Transverse colon (tissue), 4 donors: ENCODE measurements around the gene ARHGAP18. TPM values are rescaled to one million over a fixed set of nuclear protein-coding genes. Genes with fewer than 3 reads are reported as not detected.

Experiments
- DNase-seq: peaks from one replicate; pipeline ENCODE4 v3.0.0-alpha.2; 2019
- H3K27ac ChIP-seq, 4 donors: fragments of 200-600 bp; sonication (generic); 2 replicates each; pipeline ENCODE4 v1.5.1; 2016 to 2018; ENCODE audit warnings: inconsistent platforms in 4 of 4
- H3K27me3 ChIP-seq: fragments of 200-600 bp; sonication (generic); 2 replicates; pipeline ENCODE4 v1.5.1; 2017; ENCODE audit warnings: inconsistent platforms
- H3K36me3 ChIP-seq, 4 donors: fragments of 200-600 bp; sonication (generic); 2 replicates each; pipeline ENCODE4 v1.5.1; 2017 to 2019; ENCODE audit warnings: inconsistent platforms in 4 of 4
- H3K4me1 ChIP-seq, 4 donors: fragments of 200-600 bp; sonication (generic); 2 replicates each; pipeline ENCODE4 v1.5.1; 2017 to 2020; ENCODE audit warnings: inconsistent platforms in 4 of 4
- H3K4me3 ChIP-seq, 4 donors: fragments of 200-600 bp; sonication (generic); 1 replicate in 1 of 4; 2 replicates in 3 of 4; pipeline versions ENCODE4 v1.5.1 to v1.6.1; 2017 to 2019; ENCODE audit warnings: inconsistent platforms in 4 of 4
- H3K9me3 ChIP-seq, 2 donors: fragments of 200-600 bp; sonication (generic); 2 replicates each; pipeline ENCODE4 v1.5.1; 2017 to 2019; ENCODE audit warnings: inconsistent platforms in 2 of 2
- CTCF ChIP-seq, 5 experiments: fragments of 200-600 bp in 3 of 5; fragments of 450-650 bp in 2 of 5; sonication (generic) in 3 of 5; IDR thresholded peaks; 1 replicate in 2 of 5; 2 replicates in 3 of 5; pipeline ENCODE4 v1.5.1; 2016 to 2017; ENCODE audit warnings: antibody characterized with exemption in 5 of 5, inconsistent platforms in 3 of 5, mild to moderate bottlenecking in 2 of 5, moderate library complexity in 1 of 5
- EP300 ChIP-seq: sonication (generic); formaldehyde crosslinking; IDR thresholded peaks from one replicate; pipeline ENCODE4 v1.6.1; 2017; ENCODE audit warnings: antibody characterized with exemption, low read depth
- POLR2A ChIP-seq: fragments of 450-650 bp; IDR thresholded peaks from one replicate; pipeline ENCODE4 v1.6.1; 2016; ENCODE audit warnings: antibody characterized with exemption, mild to moderate bottlenecking, moderate library complexity
- POLR2AphosphoS5 ChIP-seq, 3 donors: sonication (generic); formaldehyde crosslinking; IDR thresholded peaks; one replicate each; pipeline ENCODE4 v1.6.1; 2016; ENCODE audit warnings: antibody characterized with exemption in 3 of 3
- WGBS, 2 donors: methylation state at CpG; one replicate each; pipeline ENCODE4 v1.1.5; 2018; ENCODE audit warnings: low coverage in 1 of 2; 5-methylcytosine and 5-hydroxymethylcytosine counted together
- in situ Hi-C, 4 donors: fragments of 200-750 bp; cut with MboI; loops; one replicate each; pipeline versions ENCODE4 v1.15.0 to v1.15.1; 2017; ENCODE audit warnings: low sequenced_read_pairs in 3 of 4, low pct_ligation_motif_present in 1 of 4, low pct_unique_long_range_greater_than_20kb in 1 of 4
- intact Hi-C: fragments of 100-400 bp; cut with DNase I; formaldehyde crosslinking; loops from one replicate; pipeline ENCODE4 v1.15.1; 2023; ENCODE audit warnings: low total_unique reads
- total RNA-seq, 4 donors: library from RNA; depleted of rRNA; stranded (reverse); fragments of >200 nt; gene quantifications; one replicate each; pipeline ENCODE4 v1.1.0, GENCODE V29; 2016

ARHGAP18 gene
- total RNA-seq, 4 donors from 2014 or later = 5.2 to 21.8 (median 13.0) TPM

DNA sequence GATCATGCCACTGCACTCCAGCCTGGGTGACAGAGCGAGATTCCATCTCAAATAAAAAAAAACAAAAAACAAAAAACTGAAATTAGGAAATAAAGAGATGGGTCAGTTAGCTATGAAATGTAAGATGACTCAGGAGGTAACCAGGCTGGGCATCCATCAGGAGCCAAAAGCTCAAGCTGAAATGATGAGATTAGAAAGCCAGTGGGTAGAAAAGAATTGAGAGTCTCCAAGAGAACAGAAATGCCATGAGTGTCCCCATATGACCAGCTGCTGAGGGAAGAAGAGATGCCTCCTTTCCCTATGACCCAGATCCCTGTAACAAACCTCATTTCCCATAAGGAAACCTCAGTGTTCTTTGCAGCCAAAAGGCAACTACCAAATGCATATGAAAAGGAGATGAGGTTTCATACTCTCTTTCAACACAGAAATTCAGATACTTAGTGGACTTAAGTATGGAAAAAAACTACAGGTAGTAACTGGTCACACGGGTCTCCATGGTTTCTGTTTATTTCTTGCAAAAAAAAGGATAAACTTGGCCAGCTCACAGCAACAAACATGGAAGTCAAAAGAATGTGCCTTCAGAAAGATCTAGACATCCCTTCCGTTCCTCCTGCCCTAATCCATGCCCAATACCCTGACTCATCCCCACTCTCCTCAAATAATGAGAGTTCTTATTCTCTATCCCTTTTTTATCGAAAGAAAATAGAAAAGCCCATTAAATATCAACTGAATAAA, 8.1 kb downstream of the ARHGAP18 start:
- in situ Hi-C loops (no loop called here), intact Hi-C loops (no loop called here)
- no peaks in the 10 kb centered on the region for H3K27me3 ChIP-seq
- no peak for TF ChIP-seq POLR2AphosphoS5 (IDR thresholded peaks at IDR 0.05)
- TF ChIP-seq CTCF (IDR thresholded peaks at IDR 0.05) = no peak
- no peak for TF ChIP-seq EP300
- TF ChIP-seq POLR2A = no peak
- H3K4me3 ChIP-seq = no peak overlapping the region
- H3K36me3 ChIP-seq = no peaks in the 10 kb centered on the region
- no peak for DNase-seq
- no peak overlapping the region for H3K27ac ChIP-seq
- no peaks in the 10 kb centered on the region for H3K9me3 ChIP-seq
- peaks cover 0 to 19% (median 0%) of the 10 kb centered on the region in 4 donors for H3K4me1 ChIP-seq
- WGBS, 2 donors = 77 to 93% methylated on average over 4 of the region's 4 CpGs

GRCh38 chr6:129700666-129701065, 9.3 kb downstream of the ARHGAP18 start:
- no peaks in the 10 kb centered on the region for H3K27me3 ChIP-seq
- intact Hi-C loops = no loop called here
- H3K27ac ChIP-seq = no peak overlapping the region
- no peak overlapping the region for H3K4me3 ChIP-seq
- no peaks in the 10 kb centered on the region for H3K36me3 ChIP-seq
- DNase-seq = no peak
- WGBS, 2 donors = 95 to 100% methylated on average over 2 of the region's 2 CpGs
- no peaks in the 10 kb centered on the region for H3K9me3 ChIP-seq
- TF ChIP-seq POLR2AphosphoS5 (IDR thresholded peaks at IDR 0.05) (no peak), EP300 (no peak), POLR2A (no peak), CTCF (IDR thresholded peaks at IDR 0.05) (no peak)
- in situ Hi-C loops = no loop called here
- H3K4me1 ChIP-seq = peaks cover under 1 to 26% (median 5%) of the 10 kb centered on the region in 4 donors

DNA sequence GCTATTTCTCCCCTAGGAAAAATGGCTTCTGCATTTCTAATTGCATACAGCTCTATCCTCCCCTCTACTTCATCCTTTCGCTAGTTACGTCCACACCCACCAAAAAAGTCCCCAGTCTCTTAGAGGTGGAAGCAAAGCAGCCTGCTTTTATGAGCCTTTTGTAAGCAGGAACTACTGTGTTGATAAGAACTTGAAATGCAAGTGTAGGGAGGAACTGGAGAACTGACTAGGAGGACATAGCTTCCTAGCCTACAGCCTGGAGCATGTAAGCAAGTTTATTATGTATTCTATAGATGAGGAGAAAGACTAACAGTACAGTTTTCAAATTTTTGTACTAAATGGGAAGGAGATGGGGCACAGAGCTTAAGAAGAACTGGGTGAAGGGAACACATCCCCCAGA, 10.3 kb downstream of the ARHGAP18 start:
- Histone ChIP-seq H3K4me3 (no peak overlapping the region), H3K36me3 (no peaks in the 10 kb centered on the region), H3K27me3 (no peaks in the 10 kb centered on the region), H3K4me1 (peaks cover 3 to 28% (median 14%) of the 10 kb centered on the region in 4 donors), H3K9me3 (no peaks in the 10 kb centered on the region), H3K27ac (no peak overlapping the region)
- no peak for TF ChIP-seq POLR2A
- no peak for TF ChIP-seq EP300
- no peak for TF ChIP-seq CTCF (IDR thresholded peaks at IDR 0.05)
- no peak for TF ChIP-seq POLR2AphosphoS5 (IDR thresholded peaks at IDR 0.05)
- DNase-seq = no peak
- intact Hi-C loops = no loop called here
- in situ Hi-C loops = no loop called here
- WGBS, 2 donors = 84 to 98% methylated on average over 2 of the region's 2 CpGs

DNA sequence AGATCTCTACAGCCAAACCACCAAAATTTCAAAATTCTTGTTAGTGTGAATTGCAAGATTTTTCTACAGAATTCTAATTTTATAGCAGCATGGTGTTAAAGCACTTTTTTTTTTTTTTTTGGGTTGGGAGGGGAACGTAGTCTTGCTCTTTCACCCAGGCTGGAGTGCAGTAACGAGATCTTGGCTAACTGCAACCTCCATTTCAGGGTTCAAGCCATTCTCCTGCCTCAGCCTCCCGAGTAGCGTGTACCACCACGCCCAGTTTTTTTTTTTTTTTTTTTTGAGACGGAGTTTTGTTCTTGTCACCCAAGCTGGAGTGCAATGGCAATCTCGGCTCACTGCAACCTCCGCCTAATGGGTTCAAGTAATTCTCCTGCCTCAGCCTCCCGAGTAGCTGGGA, 11.5 kb downstream of the ARHGAP18 start:
- in situ Hi-C loops = no loop called here
- Histone ChIP-seq H3K4me1 (peaks cover 11 to 37% (median 18%) of the 10 kb centered on the region in 4 donors), H3K9me3 (no peaks in the 10 kb centered on the region), H3K27me3 (no peaks in the 10 kb centered on the region), H3K36me3 (no peaks in the 10 kb centered on the region), H3K27ac (no peak overlapping the region), H3K4me3 (no peak overlapping the region)
- TF ChIP-seq POLR2AphosphoS5 (IDR thresholded peaks at IDR 0.05) (no peak), CTCF (IDR thresholded peaks at IDR 0.05) (no peak), EP300 (no peak), POLR2A (no peak)
- 93% methylated on average over 7 to 9 of the region's 9 CpGs for WGBS, 2 donors
- no peak for DNase-seq
- intact Hi-C loops = no loop called here
